RPMI7951 (cell line): ENCODE results near the gene WDR48. TPM values are rescaled to one million over a fixed set of nuclear protein-coding genes. Genes with fewer than 3 reads are reported as not detected.

Experiments used
- DNase-seq: peaks from one replicate; pipeline ENCODE4 v3.0.0-alpha.2; 2012; ENCODE audit warnings: low read depth
- total RNA-seq: library from RNA; depleted of rRNA; stranded (reverse); fragments of >200 nt; shearing (Covaris generic); gene quantifications from 2 replicates; pipeline ENCODE4 v1.2.3, GENCODE V29; 2014

WDR48 gene
- total RNA-seq, 1 experiment from 2014 or later, result 26.9 TPM

- peak; percentile 39 for DNase-seq
Observed at GRCh38 chr3:39101022-39101689, 49.3 kb downstream of the WDR48 start.

- DNase-seq, result no peak
Observed at GRCh38 chr3:39102504-39103323, 50.9 kb downstream of the WDR48 start.

GRCh38 chr3:39103324-39103693 lies 51.5 kb downstream of the WDR48 start:
- no peak for DNase-seq

- no peak for DNase-seq
Observed at GRCh38 chr3:39103791-39104552, 52.2 kb downstream of the WDR48 start.

GRCh38 chr3:39104961-39105686 lies 53.3 kb downstream of the WDR48 start:
- DNase-seq, result no peak

- DNase-seq, result no peak
Observed at GRCh38 chr3:39105687-39106063, 53.9 kb downstream of the WDR48 start.

- peak; percentile 17 for DNase-seq
Observed at GRCh38 chr3:39106281-39106811, 54.5 kb downstream of the WDR48 start.

GRCh38 chr3:39106851-39107387 lies 55.1 kb downstream of the WDR48 start:
- peak; percentile 59 for DNase-seq

- peak; percentile 89 for DNase-seq
Observed at GRCh38 chr3:39107388-39108199, 55.8 kb downstream of the WDR48 start, which contains the start of the genes GORASP1 and TTC21A. GORASP1 (minus strand) TSS chr3:39107627; CDS start chr3:39107541, 86 bp downstream. TTC21A (plus strand) TSS chr3:39107680; CDS start chr3:39107838, 158 bp downstream.

GRCh38 chr3:39108200-39108710 lies 56.4 kb downstream of the WDR48 start:
- no peak for DNase-seq

GRCh38 chr3:39109086-39109485 lies 57.3 kb downstream of the WDR48 start:
- no peak for DNase-seq

GRCh38 chr3:39110041-39110639 lies 58.3 kb downstream of the WDR48 start:
- no peak for DNase-seq

GRCh38 chr3:39112113-39112512 lies 60.3 kb downstream of the WDR48 start:
- no peak for DNase-seq

- DNase-seq, result no peak
Observed at GRCh38 chr3:39112535-39112934, 60.7 kb downstream of the WDR48 start.

GRCh38 chr3:39113291-39113690 lies 61.5 kb downstream of the WDR48 start:
- DNase-seq, result no peak

GRCh38 chr3:39114456-39114855 lies 62.6 kb downstream of the WDR48 start:
- DNase-seq, result no peak

- DNase-seq, result no peak
Observed at GRCh38 chr3:39115870-39116269, 64.1 kb downstream of the WDR48 start.

GRCh38 chr3:39118079-39118478 lies 66.3 kb downstream of the WDR48 start:
- no peak for DNase-seq

- DNase-seq, result no peak
Observed at GRCh38 chr3:39118931-39119660, 67.3 kb downstream of the WDR48 start.
